NCI-H345 treated with DMSO at 0.1 percent for 48 hours (cell line): ENCODE results near the gene KCNQ5.

ENCODE experiments used
- DNase-seq: peaks from one replicate; lab custom pipeline; 2025; ENCODE audit not compliant: unreplicated experiment; lab: John Stamatoyannopoulos, UW

KCNQ5 gene

DNA sequence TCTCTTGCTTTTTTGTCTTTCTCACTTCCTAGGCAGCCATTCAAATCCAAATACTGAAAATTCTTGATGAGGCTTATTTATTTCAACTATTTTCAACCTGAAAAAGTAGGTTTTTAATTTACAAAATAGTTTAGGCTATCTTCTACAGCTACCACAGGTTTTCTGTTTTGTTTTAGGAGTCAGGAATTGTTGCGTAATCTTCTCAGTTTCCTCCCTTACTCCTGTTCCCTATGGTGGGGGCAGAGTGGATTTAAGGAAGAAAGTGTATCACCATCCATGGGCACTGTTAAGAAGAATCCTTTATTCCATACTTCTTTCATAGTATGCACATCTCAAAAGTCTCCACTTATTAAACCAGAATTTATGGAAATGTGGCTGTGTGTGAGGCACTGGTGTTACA, 421.0 kb downstream of the KCNQ5 start:
- DNase-seq: no peak

GRCh38 chr6:73043446-73043845, 421.6 kb downstream of the KCNQ5 start:
- no peak for DNase-seq

GRCh38 chr6:73045609-73046008, 423.7 kb downstream of the KCNQ5 start:
- DNase-seq: no peak

DNA sequence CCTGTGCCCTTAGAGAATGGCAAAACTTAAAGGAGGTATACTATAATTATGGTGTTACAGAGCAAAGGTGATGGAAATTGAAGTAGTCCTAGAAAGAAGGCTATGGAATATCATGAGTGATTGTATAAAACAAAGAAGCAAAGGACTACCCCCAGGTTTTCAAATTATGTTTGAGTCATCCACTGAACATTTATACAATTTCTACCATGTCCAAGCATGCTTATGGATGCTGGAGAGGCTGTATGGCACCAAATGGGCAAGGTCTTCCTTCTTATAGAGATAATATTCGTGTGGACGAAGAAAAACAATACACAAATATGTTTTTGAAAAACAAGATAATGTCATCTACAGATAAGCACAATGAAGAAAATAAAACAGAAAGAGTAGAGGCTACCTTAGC, 425.9 kb downstream of the KCNQ5 start:
- no peak for DNase-seq

- no peak for DNase-seq
Observed at GRCh38 chr6:73049971-73050594, 428.2 kb downstream of the KCNQ5 start.

DNA sequence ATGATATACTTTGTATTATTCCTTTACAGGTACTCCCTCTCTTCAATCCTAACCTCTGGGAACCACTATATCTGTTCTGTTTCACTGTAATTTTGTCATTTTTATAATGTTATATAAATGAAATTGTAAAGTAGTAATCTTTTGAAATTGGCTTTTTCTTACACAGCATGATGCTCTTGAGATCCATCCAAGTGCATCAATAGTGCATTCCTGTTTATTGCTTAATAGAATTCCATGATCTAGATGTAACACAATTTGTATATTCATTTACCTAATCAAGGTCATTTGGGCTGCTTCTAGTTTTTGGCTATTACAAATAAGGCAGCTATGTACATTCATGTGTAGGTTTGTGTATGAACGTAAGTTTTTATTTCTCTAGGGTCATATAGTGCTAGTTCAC, 428.8 kb downstream of the KCNQ5 start:
- DNase-seq: no peak

DNA sequence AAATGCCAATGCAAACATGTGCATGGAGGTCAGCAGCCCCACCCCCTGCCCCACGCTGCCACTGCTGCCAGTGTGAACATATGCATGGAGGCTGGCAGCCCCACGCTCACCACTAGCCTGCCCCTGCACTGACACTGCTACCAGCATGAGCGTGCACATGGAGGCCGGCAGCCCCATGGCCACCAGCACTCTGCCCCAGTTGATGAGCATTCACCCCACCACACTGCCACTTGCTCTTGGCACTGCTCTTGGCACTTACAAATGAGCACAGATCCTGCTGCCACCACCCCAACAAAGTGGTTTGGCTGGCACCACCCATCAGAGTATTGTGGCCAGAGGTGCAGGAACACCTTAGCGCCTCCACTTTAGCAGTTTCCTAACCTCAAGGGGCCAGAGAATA, 429.3 kb downstream of the KCNQ5 start:
- no peak for DNase-seq

- no peak for DNase-seq
Observed at GRCh38 chr6:73054958-73055357, 433.1 kb downstream of the KCNQ5 start.

- no peak for DNase-seq
Observed at GRCh38 chr6:73058736-73059135, 436.9 kb downstream of the KCNQ5 start.

- no peak for DNase-seq
Observed at GRCh38 chr6:73062130-73062529, 440.3 kb downstream of the KCNQ5 start.

- DNase-seq: no peak
Observed at GRCh38 chr6:73062837-73063236, 441.0 kb downstream of the KCNQ5 start.

- no peak for DNase-seq
Observed at GRCh38 chr6:73064266-73064665, 442.4 kb downstream of the KCNQ5 start.

GRCh38 chr6:73073238-73073637, 451.4 kb downstream of the KCNQ5 start:
- DNase-seq: no peak

DNA sequence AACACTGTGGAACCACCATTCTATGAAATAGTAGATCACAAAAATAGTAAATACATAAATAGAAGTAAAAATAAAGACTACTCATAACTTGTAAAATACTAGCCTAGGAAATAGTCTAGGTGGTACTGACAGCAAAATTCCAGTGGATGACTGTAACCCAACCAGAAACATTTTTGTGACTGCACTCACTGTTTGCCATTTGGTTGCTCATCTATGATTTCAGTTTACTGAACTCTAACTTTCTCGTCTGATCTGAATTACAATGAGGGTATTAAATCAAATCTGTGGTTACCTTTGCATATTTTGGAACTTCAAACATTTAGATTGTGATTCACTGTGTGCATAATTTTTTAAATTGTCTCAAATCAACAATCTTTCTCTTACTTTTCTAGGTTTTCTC, 452.3 kb downstream of the KCNQ5 start:
- no peak for DNase-seq

DNA sequence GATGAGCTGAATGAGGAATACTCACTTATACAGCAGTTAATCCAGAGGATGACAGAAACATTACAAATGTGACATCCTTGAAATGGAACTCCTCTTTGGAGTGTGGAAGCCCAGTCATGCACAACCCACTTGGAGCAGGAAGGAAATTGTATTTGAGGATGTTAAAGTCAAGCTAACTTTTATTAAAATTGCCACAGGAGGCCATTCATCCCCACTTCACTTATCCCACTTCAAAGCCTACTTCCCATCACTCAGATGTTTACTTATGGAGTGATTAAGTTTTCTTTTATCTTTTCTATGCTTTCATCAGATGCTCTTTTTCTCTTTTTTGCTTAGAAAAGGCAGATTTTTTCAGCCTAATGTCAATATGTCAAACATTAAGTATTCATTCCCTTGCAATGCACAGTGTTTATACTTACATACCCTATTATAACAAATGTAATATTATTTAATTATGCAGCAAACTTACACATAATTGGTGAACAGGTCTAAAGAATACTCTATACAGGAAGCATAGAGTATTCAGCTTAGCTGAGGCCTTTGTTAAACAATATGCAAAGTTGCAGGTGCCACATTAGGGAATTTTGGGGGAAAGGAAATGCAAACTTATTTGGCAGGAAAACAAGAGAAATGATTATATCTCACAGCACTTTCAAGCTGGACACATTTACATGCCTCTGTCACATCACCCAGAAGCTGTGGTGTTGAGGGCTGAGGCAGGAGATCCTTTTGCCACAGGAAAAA, 454.5 kb downstream of the KCNQ5 start:
- DNase-seq: no peak

- no peak for DNase-seq
Observed at GRCh38 chr6:73078333-73078862, 456.5 kb downstream of the KCNQ5 start.

DNA sequence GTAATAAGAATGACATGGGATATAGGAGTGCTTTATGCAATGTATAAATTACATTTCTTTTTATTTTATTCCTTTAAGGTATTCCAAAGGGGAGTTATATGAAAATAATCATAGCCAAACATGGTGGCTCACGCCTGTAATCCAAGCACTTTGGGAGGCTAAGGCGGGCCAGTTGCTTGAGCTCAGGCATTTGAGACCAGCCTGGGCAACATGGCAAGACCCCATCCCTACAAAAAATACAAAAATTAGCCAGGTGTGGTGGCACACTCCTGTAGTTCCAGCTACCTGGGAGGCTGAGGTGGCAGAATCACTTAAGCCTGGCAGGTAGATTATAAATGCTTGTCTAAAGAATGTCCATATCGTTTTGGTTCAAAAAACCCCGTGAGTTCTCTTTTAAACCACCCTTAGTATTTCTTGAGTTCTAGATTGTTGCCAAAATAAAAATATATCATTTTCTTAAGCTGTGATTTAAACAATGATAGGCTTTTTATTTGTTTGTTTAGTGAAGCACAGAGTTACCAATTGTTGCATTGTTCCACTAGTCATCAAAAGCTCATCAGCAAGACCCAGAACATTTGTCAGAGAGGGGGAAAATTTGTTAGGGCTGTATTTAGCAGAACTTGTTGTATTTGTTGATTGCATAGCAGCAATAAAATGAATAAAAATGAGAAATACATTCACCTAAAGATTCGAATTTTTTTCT, 457.2 kb downstream of the KCNQ5 start:
- DNase-seq: no peak

GRCh38 chr6:73079611-73079955, 457.7 kb downstream of the KCNQ5 start:
- DNase-seq: no peak

DNA sequence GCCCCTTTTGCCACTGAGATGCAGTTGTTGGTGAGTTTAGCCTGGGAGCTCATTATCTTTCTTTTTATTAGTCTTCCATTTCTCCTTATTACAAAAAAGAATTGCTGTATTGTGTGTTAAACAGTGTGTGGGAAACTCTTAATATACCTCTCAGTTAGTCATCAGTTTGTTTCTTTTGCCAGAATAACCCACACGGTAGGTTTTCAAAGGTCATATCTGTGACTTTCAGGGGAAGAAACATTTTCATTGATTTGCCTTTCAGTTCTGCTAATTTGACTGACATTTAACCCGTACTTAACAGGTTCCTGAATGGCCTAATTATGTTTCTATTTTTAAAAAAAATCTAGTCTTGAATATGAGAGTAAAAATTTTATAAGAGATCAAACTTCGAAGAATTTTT, 458.1 kb downstream of the KCNQ5 start:
- DNase-seq: no peak

- DNase-seq: no peak
Observed at GRCh38 chr6:73081955-73082354, 460.1 kb downstream of the KCNQ5 start.

GRCh38 chr6:73083886-73084285, 462.0 kb downstream of the KCNQ5 start:
- DNase-seq: no peak

GRCh38 chr6:73085443-73085871, 463.6 kb downstream of the KCNQ5 start:
- DNase-seq: no peak
